Retinal pigment epithelial cell (primary cell): ENCODE results near the gene TSPY3.
"Not testable (repeated sequence)": the region's sequence is repeated elsewhere in the genome, so short reads cannot be mapped to it uniquely, and the experiment has no call there.

ENCODE experiments used
- DNase-seq: peaks from one replicate; pipeline ENCODE4 v3.0.0-alpha.2; 2010; ENCODE audit warnings: low read depth
- H3K4me3 ChIP-seq: 2 replicates; pipeline ENCODE4 v1.5.1; 2011; ENCODE audit warnings: mild to moderate bottlenecking, low read length, control low read depth, moderate library complexity

Gene TSPY3

DNA sequence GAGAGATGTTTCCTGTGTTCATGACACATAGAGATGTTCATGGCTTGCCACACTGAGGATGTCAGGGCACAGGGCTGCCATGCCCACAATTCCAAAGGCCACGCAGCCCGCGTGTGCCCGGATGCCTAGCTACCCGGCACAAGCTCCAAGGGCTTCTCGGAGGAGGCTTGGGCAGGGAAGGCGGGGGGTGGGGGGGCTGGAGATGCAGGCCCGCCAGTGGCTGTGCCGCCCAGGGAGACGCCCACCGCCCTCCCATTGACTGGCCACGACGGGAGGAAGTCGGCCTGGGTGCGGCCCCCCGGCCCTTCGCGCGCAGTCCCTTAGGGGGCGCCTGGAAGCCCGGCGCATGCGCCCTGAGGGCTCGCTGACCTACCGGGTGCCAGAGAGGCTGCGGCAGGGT is at the start of gene TSPY3:
Gene TSPY3 (plus strand): TSS at position 301 of the 400 bp plus-strand sequence. CDS start 46 bp downstream, at position 347.
- DNase-seq, H3K4me3 ChIP-seq: not testable (repeated sequence)

- not testable (repeated sequence) for DNase-seq
Observed at GRCh38 chrY:9357497-9357896, 40.7 kb upstream of the TSPY3 start, which contains the start of gene TSPY8. TSPY8 (plus strand) TSS chrY:9357797; CDS start chrY:9357843, 46 bp downstream.

DNA sequence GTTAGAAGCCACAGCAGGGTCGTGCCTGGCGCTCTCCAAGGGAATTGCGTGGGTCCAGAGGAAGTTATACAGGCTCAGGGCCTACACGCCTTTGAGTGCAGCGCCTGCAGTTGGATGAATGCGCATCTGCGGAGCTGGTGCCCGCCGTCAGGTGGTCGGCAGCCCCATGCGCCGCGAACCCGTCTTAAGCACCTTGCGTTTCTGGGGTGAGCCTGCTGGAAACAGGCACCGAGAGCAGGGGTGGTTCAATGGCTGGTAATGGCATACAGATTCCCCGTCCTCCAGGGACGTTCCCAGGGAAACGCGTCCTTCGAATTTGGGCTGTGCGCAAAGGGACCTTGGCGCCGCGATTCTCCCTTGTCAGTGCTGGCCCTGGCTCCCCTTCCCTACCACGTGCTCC is 1.7 kb upstream of the TSPY3 start:
- DNase-seq: not testable (repeated sequence)

More at GRCh38 chrY:9357497-9357896, 40.7 kb upstream of the TSPY3 start, which contains the start of gene TSPY8:
- not testable (repeated sequence) for H3K4me3 ChIP-seq

More for the DNA sequence above, 1.7 kb upstream of the TSPY3 start:
- H3K4me3 ChIP-seq: not testable (repeated sequence)
